SK-N-SH treated with all-trans-retinoic acid at 6 μM for 48 hours (cell line): ENCODE data around the gene SLC30A10.

Source experiments
- BACH2 ChIP-seq: fragments of 250-450 bp; sonication (Bioruptor Pico); IDR thresholded peaks from 2 replicates; pipeline ENCODE4 v1.9.0; 2021; ENCODE audit warnings: mild to moderate bottlenecking, borderline replicate concordance
- GLIS3 ChIP-seq: fragments of 250-450 bp; sonication (Bioruptor Pico); IDR thresholded peaks from 2 replicates; pipeline ENCODE4 v1.5.0; 2020; ENCODE audit warnings: mild to moderate bottlenecking, moderate library complexity
- OSR1 ChIP-seq: fragments of 250-450 bp; sonication (Bioruptor Pico); IDR thresholded peaks from 2 replicates; pipeline ENCODE4 v1.8.0; 2022; ENCODE audit warnings: moderate library complexity, mild to moderate bottlenecking, inconsistent platforms
- RARB ChIP-seq: fragments of 250-450 bp; sonication (Bioruptor Pico); IDR thresholded peaks from 2 replicates; pipeline ENCODE4 v1.8.0; 2021; ENCODE audit warnings: mild to moderate bottlenecking, moderate library complexity
- SNAI2 ChIP-seq: fragments of 250-450 bp; sonication (Bioruptor Pico); IDR thresholded peaks from 2 replicates; pipeline ENCODE4 v1.5.0; 2020; ENCODE audit warnings: mild to moderate bottlenecking, moderate library complexity
- TCF4 ChIP-seq: fragments of 250-450 bp; sonication (Bioruptor Pico); IDR thresholded peaks from 2 replicates; pipeline ENCODE4 v1.8.0; 2021; ENCODE audit warnings: mild to moderate bottlenecking, moderate library complexity, borderline replicate concordance
- ZFP3 ChIP-seq: fragments of 250-450 bp; sonication (Bioruptor Pico); IDR thresholded peaks from 2 replicates; pipeline ENCODE4 v1.5.0; 2020; ENCODE audit warnings: mild to moderate bottlenecking, moderate library complexity
- ZNF565 ChIP-seq: fragments of 450-650 bp; formaldehyde crosslinking; conservative IDR thresholded peaks from 2 replicates; pipeline ENCODE4 v1.5.0; 2020; ENCODE audit warnings: low read depth, mild to moderate bottlenecking, moderate library complexity
- ZNF8 ChIP-seq: fragments of 450-650 bp; formaldehyde crosslinking; IDR thresholded peaks from 2 replicates; pipeline ENCODE4 v1.5.0; 2020; ENCODE audit warnings: mild to moderate bottlenecking, moderate library complexity
- TF ChIP-seq, protein P1 (sequence below): fragments of 250-450 bp; sonication (Bioruptor Pico); IDR thresholded peaks from 2 replicates; pipeline ENCODE4 v1.8.0; 2020; ENCODE audit warnings: mild to moderate bottlenecking, moderate library complexity, borderline replicate concordance
- TF ChIP-seq, protein P2 (sequence below): fragments of 250-450 bp; sonication (Bioruptor Pico); IDR thresholded peaks from 2 replicates; pipeline ENCODE4 v1.5.1; 2021; ENCODE audit warnings: mild to moderate bottlenecking, moderate library complexity
- TF ChIP-seq, protein P3 (sequence below): fragments of 250-450 bp; sonication (Bioruptor Pico); IDR thresholded peaks from 2 replicates; pipeline ENCODE4 v1.8.0; 2021; ENCODE audit warnings: low read depth, mild to moderate bottlenecking, moderate library complexity, borderline replicate concordance

DNA sequence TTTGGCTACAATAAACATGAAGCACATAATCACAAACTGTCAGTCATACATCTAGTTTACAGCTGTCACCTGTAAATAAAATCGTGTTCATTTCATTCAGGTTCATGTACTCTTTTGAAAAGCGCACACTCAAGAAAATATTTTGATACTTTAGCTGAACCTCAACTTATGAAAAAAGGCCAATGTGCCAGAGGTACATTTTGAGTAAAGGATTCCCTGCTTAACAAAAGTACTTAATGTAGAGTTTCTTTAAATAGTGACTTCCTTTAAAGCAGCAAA is 37.7 kb upstream of the SLC30A10 start:
- TF ChIP-seq, protein P1, sequence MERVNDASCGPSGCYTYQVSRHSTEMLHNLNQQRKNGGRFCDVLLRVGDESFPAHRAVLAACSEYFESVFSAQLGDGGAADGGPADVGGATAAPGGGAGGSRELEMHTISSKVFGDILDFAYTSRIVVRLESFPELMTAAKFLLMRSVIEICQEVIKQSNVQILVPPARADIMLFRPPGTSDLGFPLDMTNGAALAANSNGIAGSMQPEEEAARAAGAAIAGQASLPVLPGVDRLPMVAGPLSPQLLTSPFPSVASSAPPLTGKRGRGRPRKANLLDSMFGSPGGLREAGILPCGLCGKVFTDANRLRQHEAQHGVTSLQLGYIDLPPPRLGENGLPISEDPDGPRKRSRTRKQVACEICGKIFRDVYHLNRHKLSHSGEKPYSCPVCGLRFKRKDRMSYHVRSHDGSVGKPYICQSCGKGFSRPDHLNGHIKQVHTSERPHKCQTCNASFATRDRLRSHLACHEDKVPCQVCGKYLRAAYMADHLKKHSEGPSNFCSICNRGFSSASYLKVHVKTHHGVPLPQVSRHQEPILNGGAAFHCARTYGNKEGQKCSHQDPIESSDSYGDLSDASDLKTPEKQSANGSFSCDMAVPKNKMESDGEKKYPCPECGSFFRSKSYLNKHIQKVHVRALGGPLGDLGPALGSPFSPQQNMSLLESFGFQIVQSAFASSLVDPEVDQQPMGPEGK (CRISPR knock-in tag) = no peak
- TF ChIP-seq OSR1 (CRISPR knock-in tag) (no peak), GLIS3 (CRISPR knock-in tag) (no peak), RARB (CRISPR knock-in tag) (no peak), ZFP3 (no peak), ZNF565 (CRISPR knock-in tag) (no peak), BACH2 (CRISPR knock-in tag) (no peak), ZNF8 (CRISPR knock-in tag) (no peak), TCF4 (no peak), SNAI2 (CRISPR knock-in tag) (no peak)
- TF ChIP-seq, protein P2, sequence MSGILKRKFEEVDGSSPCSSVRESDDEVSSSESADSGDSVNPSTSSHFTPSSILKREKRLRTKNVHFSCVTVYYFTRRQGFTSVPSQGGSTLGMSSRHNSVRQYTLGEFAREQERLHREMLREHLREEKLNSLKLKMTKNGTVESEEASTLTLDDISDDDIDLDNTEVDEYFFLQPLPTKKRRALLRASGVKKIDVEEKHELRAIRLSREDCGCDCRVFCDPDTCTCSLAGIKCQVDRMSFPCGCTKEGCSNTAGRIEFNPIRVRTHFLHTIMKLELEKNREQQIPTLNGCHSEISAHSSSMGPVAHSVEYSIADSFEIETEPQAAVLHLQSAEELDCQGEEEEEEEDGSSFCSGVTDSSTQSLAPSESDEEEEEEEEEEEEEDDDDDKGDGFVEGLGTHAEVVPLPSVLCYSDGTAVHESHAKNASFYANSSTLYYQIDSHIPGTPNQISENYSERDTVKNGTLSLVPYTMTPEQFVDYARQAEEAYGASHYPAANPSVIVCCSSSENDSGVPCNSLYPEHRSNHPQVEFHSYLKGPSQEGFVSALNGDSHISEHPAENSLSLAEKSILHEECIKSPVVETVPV (CRISPR knock-in tag) = no peak
- TF ChIP-seq, protein P3, sequence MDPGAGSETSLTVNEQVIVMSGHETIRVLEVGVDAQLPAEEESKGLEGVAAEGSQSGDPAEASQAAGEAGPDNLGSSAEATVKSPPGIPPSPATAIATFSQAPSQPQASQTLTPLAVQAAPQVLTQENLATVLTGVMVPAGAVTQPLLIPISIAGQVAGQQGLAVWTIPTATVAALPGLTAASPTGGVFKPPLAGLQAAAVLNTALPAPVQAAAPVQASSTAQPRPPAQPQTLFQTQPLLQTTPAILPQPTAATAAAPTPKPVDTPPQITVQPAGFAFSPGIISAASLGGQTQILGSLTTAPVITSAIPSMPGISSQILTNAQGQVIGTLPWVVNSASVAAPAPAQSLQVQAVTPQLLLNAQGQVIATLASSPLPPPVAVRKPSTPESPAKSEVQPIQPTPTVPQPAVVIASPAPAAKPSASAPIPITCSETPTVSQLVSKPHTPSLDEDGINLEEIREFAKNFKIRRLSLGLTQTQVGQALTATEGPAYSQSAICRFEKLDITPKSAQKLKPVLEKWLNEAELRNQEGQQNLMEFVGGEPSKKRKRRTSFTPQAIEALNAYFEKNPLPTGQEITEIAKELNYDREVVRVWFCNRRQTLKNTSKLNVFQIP (CRISPR knock-in tag) = no peak
